Fibroblast of the conjunctiva (primary cell): ENCODE measurements around the gene SLC44A3.

Source experiments
- DNase-seq: peaks from one replicate; pipeline ENCODE4 v3.0.0-alpha.2; 2010; ENCODE audit warnings: low read depth

Gene SLC44A3

DNA sequence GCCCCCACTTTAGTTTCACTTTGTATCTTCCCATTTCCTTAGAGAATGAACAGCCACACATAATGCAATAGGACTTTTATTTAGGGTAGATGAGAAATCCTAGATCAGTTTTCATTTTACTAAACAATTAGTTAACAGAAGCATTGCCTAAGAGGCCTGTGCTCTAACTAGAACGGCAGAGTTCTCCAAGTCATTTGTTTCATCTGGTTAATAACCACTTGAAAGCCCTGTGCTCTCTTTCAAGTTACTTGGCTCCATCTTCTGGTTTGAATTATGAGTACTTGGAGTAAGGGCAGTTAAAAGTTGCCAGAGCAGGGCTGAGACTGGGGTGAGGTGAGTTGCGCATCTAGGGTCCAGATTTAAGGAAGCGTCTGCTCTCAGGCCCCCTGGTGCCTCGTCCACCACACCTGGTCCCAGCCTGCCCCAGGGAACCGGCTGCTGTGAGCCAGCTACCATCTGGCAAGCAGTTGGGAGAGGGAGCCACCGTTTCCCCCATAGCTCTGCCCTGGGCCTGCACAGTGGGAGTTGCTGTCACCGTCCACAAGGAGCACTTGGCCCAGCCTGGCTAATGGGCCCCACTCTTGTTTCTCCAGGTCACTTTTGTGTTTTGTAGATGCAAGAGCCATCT is 18.1 kb upstream of the SLC44A3 start:
- peak; percentile 86 for DNase-seq

DNA sequence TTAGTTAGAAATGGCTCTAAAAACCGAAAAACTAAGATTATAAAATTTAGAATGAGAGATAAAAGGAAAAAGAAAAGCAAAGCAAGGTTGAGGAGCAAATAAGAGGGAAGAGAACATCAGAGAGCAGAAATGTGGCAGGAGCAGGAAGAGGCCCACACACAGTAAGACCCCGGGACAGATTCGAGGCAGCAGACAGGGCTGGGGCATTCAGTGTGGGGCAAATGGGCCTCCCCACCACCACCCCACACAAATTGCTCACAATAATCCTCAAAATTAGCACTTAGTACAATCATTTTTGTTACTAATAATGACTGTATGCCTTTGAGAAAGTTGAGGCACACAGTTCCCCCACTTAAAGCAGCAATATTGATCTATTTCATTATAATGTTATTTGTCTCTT is 17.1 kb upstream of the SLC44A3 start:
- DNase-seq, result no peak

DNA sequence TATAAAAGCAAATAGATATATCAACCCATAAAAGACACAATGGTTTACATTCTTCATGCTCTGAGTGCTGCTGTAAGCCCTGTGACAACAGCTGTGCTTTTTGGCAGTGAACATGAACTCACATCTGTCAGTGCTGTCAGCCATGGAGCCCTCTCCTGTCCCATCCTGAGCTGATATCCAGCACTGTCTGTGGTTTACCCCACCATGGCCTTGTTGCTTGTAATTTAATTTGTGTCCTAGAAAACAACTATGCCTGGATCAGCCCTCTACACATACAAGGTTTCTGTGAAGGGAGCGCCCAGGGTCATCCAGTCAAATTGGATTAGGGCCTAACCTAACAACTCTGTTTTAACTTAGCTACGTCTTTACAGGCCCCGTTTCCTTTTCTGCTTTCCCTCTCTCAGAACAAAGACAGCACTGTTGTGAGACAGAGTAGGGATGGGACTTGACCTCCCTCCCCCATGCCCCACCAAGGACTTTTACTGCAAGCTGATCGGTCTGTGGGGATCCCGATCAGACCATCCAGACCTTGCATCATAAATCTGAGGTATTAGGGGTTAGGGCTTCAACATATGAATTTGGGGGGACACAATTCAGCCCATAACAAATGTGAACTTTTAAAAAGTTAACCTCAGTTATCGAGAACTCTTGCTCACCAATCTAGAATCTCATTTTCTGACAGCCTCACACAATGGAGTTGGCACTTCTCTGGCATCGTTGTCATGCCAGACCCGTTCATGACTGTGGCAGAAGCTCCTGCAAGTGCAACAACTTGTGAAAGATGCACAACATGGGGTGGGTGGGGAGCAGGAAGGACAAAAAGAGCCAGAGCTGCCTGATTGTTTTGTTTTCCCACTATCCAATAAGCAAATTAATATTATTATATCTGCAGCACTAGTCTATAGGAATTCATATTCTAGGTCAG is 16.4 kb upstream of the SLC44A3 start:
- DNase-seq, result no peak

- DNase-seq, result no peak
Observed at GRCh38 chr1:94804442-94804837, 15.7 kb upstream of the SLC44A3 start.

GRCh38 chr1:94805912-94806311 is 14.2 kb upstream of the SLC44A3 start:
- peak; percentile 45 for DNase-seq

DNA sequence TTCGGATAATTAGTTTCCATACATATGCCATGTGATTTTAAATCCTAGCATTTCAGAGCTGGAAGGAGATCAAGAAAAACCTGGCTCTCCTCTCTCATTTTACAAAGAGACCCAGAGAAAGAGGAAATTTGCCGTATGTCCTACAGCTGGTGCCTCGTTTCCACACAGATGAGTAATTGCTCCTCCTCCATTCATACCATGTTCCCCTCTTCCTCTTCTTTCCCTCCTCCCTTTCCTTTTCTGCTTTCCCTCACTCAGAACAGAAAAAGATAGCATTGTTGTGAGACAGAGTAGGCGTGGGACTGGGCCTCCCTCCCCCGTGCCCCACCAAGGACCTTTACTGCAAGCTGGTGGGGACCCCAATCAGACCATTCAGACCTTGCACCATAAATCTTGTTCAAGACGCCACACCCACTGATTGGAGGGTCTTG is 13.7 kb upstream of the SLC44A3 start:
- DNase-seq, result peak; percentile 29

GRCh38 chr1:94807742-94808491 is 12.2 kb upstream of the SLC44A3 start:
- no peak for DNase-seq

DNA sequence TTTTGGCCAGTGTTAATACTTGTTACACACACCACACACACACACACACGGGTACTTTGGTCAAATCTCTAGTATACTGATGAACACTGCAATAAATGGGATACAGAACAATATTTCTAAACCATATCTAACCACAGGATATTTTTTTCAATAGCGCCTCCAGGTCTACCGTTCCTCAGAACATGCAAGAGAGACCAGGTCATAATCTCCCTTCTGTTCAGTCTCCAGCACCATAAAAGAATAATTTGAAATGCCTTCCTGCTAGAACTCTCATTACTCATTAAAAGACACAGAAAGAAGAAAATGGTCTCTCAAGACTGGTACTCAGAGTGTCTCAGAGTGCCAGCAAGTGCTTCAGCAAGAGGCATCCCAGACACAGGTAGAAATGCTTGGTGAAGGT is 11.5 kb upstream of the SLC44A3 start:
- no peak for DNase-seq

- no peak for DNase-seq
Observed at GRCh38 chr1:94812985-94813384, 7.2 kb upstream of the SLC44A3 start.

DNA sequence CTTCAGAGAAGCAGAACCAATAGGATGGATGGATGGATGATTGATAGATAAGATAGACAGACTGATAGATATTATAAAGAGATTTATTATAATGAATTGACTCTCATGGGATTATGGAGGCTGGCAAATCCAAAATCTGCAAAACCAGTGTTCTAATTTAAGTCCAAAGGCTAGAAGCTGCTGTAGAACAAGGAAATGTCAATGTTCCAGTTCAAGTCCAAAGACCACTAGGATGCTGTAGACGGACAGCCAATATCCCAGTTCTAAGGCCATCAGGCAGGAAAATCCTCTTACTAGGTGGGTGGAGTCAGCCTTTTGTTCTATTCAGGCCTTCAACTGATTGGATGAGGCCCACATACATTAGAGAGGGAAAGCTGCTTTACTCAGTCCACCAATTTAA is 4.1 kb upstream of the SLC44A3 start:
- no peak for DNase-seq

GRCh38 chr1:94817712-94818111 is 2.4 kb upstream of the SLC44A3 start:
- no peak for DNase-seq

DNA sequence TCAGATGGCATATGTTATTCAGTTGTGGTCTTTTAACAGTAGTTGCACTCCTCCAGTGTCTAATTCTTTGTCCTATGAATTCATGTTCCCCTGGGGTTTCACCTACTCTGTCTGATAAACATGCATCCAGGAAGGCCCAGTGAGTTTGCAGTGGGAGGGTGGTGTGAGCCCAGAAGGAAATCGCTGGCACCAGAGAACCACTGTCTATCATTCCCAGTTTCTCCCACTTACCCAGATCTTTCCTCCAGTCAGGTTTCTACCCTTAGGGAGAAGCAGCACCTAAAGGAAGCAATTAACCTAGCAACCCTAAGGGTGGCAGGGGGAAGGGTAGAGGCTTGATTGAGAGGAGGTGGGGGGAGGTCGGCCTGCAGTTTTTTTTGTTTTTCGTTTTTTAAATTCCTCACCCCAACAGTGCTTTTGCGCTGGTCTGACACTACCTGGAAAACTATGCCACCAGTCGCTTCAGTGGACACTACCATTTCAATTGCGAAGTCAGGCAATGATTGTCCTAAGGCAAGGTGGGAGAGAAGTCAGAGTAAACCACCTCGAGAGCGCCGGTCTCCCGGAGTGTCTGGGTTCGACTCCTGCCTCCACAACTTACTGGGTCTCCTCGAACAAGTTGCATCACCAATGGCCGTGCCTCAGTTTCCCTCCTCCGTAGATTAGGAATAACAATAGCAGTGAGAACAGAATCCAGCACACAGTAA is 766 bp upstream of the SLC44A3 start:
- DNase-seq, result no peak

DNA sequence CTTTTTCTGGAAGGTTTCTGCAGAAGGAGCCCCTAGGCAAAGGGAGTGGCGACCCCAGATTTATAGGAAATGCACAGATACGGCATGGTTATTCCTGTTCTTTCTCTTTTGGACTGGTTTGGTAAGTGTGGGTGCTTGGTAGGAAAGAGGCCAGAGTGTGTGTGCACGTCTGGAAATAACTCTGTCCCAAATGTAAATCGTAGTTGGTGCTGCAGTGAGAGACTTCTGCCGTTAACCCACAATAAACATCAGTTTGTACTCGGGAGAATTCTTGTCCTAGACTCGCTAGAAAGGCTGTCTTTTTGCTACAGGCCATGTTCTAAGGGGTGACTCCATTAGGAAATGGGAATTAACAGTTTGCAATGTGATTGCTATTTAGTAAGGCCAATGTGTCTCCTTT is 779 bp downstream of the SLC44A3 start:
- DNase-seq, result no peak

- DNase-seq, result no peak
Observed at GRCh38 chr1:94821636-94822305, 1.6 kb downstream of the SLC44A3 start.

DNA sequence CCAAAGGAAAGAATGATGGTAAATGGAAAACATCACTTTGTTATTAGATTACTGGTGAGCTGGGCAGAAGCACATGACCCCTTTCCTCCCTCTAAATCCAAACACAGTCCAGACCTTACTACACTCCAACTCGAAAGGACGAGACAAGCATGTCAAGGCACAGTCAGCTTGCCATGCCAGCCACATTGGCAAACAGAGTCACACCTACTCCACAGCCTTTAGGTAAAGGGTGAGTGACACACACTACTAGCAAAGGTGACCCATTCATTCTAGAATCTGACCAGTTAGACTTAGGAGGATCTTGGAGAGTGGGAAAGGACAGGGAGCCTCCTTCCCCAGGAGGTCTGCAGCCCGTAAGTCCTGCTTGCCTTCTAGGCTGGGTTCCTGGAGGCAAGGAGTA is 3.0 kb downstream of the SLC44A3 start:
- DNase-seq, result no peak

DNA sequence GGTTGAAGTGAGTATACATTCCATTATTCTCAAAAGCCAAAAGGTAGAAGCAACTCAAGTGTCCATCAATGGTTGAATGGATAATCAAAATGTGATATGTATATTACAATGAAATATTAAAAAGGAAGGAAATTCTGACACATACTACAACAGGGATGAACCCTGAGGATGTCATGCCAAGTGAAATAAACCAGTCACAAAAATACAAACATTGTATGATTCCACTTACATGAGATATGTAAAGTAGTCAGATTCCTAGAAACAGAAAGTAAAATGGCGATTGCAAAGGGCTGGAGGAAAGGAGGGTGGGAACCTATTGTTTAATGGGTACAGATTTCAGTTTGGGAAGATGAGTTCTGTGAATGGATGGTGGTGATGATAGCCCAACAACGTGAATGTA is 5.8 kb downstream of the SLC44A3 start:
- DNase-seq, result no peak

- DNase-seq, result no peak
Observed at GRCh38 chr1:94827434-94827833, 7.3 kb downstream of the SLC44A3 start.

- DNase-seq, result no peak
Observed at GRCh38 chr1:94828251-94828650, 8.1 kb downstream of the SLC44A3 start.

DNA sequence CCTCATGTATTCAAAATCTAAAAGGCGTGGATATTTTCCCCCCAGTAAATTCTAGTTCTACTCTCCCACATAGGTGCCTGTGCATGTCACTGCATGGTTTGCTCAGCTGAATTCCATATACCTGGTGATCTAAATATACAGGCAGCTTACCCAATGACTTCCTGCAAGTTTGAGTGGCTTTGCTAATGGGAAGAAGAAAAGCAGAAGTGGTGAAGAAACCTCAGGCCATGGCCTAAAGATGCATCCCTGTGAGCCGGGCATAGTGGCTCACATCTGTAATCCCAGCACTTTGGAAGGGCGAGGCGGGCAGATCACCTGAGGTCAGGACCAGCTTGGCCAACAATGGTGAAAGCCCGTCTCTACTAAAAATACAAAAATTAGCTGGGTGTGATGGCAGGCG is 11.5 kb downstream of the SLC44A3 start:
- DNase-seq, result no peak

DNA sequence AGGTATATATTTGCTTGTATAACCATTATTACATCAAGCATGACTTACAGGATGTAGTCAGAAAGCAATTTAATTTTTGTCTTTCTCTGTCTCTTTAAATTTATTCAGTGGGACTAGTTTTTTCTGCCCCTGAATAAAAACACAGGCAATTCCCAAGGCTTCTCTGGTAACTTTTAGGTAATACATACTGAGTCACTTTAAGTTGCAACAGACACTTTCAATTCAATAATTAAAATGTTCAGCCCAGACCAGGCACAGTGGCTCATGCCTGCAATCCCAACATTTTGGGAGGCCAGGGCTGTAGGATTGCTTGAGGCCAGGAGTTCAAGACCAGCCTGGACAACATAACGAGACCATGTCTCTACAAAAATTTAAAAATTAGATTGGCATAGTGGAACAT is 12.3 kb downstream of the SLC44A3 start:
- peak; percentile 22 for DNase-seq

DNA sequence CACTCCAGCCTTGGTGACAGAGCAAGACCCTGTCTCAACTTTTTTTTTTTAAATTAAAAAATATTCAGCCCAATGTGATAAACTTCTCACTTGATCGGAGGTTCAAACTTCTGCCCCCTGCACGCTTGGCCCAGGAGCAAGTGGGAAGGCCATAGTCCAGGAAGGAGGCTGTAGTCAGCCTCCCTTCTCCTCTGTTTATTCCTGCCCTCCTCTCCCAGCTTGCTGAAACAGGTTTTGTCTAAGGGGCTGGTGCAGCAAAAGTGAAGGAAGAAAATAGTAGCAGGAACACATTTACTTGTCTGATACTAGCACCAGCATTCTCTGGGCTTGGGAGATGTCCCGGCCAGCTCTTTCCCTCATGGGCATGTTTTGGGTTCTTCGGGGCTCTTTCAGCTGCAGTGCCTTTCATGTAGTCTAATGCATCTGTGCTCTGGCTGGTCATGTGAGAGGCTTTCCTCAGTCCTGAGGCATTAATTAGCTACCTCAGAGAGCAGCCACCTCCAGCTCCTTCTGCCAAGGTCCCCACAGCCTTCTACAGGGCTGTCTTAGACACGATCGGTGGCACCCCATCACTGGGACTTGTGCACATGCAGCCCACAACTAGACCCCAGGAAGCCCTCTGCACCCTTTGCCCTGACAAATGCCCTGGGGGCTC is 12.9 kb downstream of the SLC44A3 start:
- no peak for DNase-seq
